Hepatocyte (in vitro differentiated cells): ENCODE data around the gene RACK1.

Experiments used
- EZH2 ChIP-seq: fragments of 200-600 bp; sonication (generic); IDR thresholded peaks from 2 replicates; pipeline ENCODE4 v1.6.1; 2016; ENCODE audit warnings: antibody characterized with exemption, mild to moderate bottlenecking, borderline replicate concordance
- EZH2phosphoT487 ChIP-seq: fragments of 200-600 bp; sonication (generic); IDR thresholded peaks from one replicate; pipeline ENCODE4 v1.6.1; 2018; ENCODE audit warnings: antibody characterized with exemption, mild to moderate bottlenecking, low read depth, moderate library complexity; ENCODE audit not compliant: unreplicated experiment, severe bottlenecking
- TF ChIP-seq, protein P1 (sequence below): fragments of 200-600 bp; sonication (generic); IDR thresholded peaks from 2 replicates; pipeline ENCODE4 v1.5.1; 2016; ENCODE audit warnings: antibody characterized with exemption, mild to moderate bottlenecking; ENCODE audit not compliant: poor library complexity

GRCh38 chr5:181232593-181232992 lies 11.1 kb downstream of the RACK1 start:
- TF ChIP-seq, protein P1, sequence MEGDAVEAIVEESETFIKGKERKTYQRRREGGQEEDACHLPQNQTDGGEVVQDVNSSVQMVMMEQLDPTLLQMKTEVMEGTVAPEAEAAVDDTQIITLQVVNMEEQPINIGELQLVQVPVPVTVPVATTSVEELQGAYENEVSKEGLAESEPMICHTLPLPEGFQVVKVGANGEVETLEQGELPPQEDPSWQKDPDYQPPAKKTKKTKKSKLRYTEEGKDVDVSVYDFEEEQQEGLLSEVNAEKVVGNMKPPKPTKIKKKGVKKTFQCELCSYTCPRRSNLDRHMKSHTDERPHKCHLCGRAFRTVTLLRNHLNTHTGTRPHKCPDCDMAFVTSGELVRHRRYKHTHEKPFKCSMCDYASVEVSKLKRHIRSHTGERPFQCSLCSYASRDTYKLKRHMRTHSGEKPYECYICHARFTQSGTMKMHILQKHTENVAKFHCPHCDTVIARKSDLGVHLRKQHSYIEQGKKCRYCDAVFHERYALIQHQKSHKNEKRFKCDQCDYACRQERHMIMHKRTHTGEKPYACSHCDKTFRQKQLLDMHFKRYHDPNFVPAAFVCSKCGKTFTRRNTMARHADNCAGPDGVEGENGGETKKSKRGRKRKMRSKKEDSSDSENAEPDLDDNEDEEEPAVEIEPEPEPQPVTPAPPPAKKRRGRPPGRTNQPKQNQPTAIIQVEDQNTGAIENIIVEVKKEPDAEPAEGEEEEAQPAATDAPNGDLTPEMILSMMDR = no peak
- TF ChIP-seq EZH2phosphoT487 (no peak), EZH2 (no peak)
